MM.1S (cell line): ENCODE data around the gene CEMIP2.

Experiments used
- EZH2 ChIP-seq: fragments of 300-600 bp; sonication (generic); optimal IDR thresholded peaks from 2 replicates; pipeline ENCODE3; 2017; ENCODE audit warnings: low read depth, mild to moderate bottlenecking, antibody characterized with exemption, low read length, mixed read lengths
- EZH2phosphoT487 ChIP-seq: fragments of 300-600 bp; sonication (generic); IDR thresholded peaks from 2 replicates; pipeline ENCODE4 v1.6.1; 2018; ENCODE audit warnings: antibody characterized with exemption, low read length
- TF ChIP-seq, protein P1 (sequence below): fragments of 300-600 bp; sonication (generic); IDR thresholded peaks from 2 replicates; pipeline ENCODE4 v1.5.1; 2016; ENCODE audit warnings: antibody characterized with exemption, low read length, mixed read lengths

- TF ChIP-seq, protein P1, sequence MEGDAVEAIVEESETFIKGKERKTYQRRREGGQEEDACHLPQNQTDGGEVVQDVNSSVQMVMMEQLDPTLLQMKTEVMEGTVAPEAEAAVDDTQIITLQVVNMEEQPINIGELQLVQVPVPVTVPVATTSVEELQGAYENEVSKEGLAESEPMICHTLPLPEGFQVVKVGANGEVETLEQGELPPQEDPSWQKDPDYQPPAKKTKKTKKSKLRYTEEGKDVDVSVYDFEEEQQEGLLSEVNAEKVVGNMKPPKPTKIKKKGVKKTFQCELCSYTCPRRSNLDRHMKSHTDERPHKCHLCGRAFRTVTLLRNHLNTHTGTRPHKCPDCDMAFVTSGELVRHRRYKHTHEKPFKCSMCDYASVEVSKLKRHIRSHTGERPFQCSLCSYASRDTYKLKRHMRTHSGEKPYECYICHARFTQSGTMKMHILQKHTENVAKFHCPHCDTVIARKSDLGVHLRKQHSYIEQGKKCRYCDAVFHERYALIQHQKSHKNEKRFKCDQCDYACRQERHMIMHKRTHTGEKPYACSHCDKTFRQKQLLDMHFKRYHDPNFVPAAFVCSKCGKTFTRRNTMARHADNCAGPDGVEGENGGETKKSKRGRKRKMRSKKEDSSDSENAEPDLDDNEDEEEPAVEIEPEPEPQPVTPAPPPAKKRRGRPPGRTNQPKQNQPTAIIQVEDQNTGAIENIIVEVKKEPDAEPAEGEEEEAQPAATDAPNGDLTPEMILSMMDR, result no peak
- TF ChIP-seq EZH2 (no peak), EZH2phosphoT487 (no peak)
Measured at GRCh38 chr9:71690689-71691435, 77.5 kb downstream of the CEMIP2 start.
